Natural killer cell (primary cell): ENCODE data around the gene SH3RF2. TPM values are rescaled to one million over a fixed set of nuclear protein-coding genes. Genes with fewer than 3 reads are reported as not detected.

Source experiments
- ATAC-seq, 3 donors: fragments of 150-1000 bp in 2 of 3; fragments of 200-7000 bp in 1 of 3; cut with Tn5 transposase; 1 replicate in 1 of 3; 2 replicates in 2 of 3; pipeline ENCODE4 v1.10.0; 2021; ENCODE audit warnings: mild to moderate bottlenecking in 2 of 3, moderate library complexity in 2 of 3
- DNase-seq, 2 donors: peaks; one replicate each; pipeline versions ENCODE4 v3.0.0 to v3.0.0-alpha.2; 2013 to 2021; ENCODE audit warnings: mixed read lengths in 1 of 2
- H3K27ac ChIP-seq: one replicate; pipeline ENCODE4 v1.5.1; 2013; ENCODE audit warnings: mild to moderate bottlenecking, low read length
- H3K27me3 ChIP-seq: one replicate; pipeline ENCODE4 v1.6.1; 2013; ENCODE audit warnings: low read length; ENCODE audit not compliant: control insufficient read depth, insufficient read depth
- H3K36me3 ChIP-seq: one replicate; pipeline ENCODE4 v1.6.1; 2013; ENCODE audit warnings: low read length; ENCODE audit not compliant: control insufficient read depth, insufficient read depth
- H3K4me1 ChIP-seq: one replicate; pipeline ENCODE4 v1.6.1; 2013; ENCODE audit warnings: low read length; ENCODE audit not compliant: control insufficient read depth, insufficient read depth
- H3K4me3 ChIP-seq: one replicate; pipeline ENCODE4 v1.5.1; 2013; ENCODE audit warnings: low read length
- H3K9me3 ChIP-seq: one replicate; pipeline ENCODE4 v1.6.1; 2013; ENCODE audit warnings: low read length; ENCODE audit not compliant: control insufficient read depth, insufficient read depth
- H3K27ac Mint-ChIP-seq, 2 donors: one replicate each; pipeline ENCODE4 v1.8.0; 2022; ENCODE audit warnings: mild to moderate bottlenecking in 2 of 2, mixed read lengths in 2 of 2, moderate library complexity in 1 of 2
- H3K27me3 Mint-ChIP-seq, 2 donors: one replicate each; pipeline ENCODE4 v1.8.0; 2022; ENCODE audit warnings: low read depth in 2 of 2, mixed read lengths in 2 of 2
- H3K36me3 Mint-ChIP-seq: one replicate; pipeline ENCODE4 v1.8.0; 2022; ENCODE audit warnings: mixed read lengths
- H3K4me1 Mint-ChIP-seq, 2 donors: one replicate each; pipeline ENCODE4 v1.8.0; 2022; ENCODE audit warnings: mixed read lengths in 2 of 2
- H3K4me3 Mint-ChIP-seq: one replicate; pipeline ENCODE4 v1.8.0; 2022; ENCODE audit warnings: mild to moderate bottlenecking, moderate library complexity, mixed read lengths
- H3K9me3 Mint-ChIP-seq, 2 donors: one replicate each; pipeline ENCODE4 v1.8.0; 2022; ENCODE audit warnings: mixed read lengths in 2 of 2
- CTCF ChIP-seq: fragments of 200-600 bp; IDR thresholded peaks from one replicate; pipeline ENCODE4 v1.8.0; 2022; ENCODE audit warnings: antibody characterized with exemption
- WGBS: methylation state at CpG from one replicate; pipeline ENCODE4 v1.1.7; 2013; ENCODE audit warnings: missing lambda C conversion rate; ENCODE audit not compliant: insufficient coverage; 5-methylcytosine and 5-hydroxymethylcytosine counted together
- intact Hi-C: fragments of 100-400 bp; cut with micrococcal nuclease; formaldehyde crosslinking; loops from one replicate; pipeline ENCODE4 v1.14.2; 2022
- total RNA-seq, 4 donors: library from RNA; stranded (reverse); fragments of 120-200 nt in 1 of 4; gene quantifications; one replicate each; pipeline versions ENCODE4 v1.2.3 to v1.2.4, GENCODE V29; 2013 to 2022

Gene SH3RF2
- total RNA-seq, 3 donors from 2014 or later (not counting 1 experiment from before 2014, with no cell fraction given), result 0.28 to 0.35 TPM; not detected in 1

- H3K9me3 ChIP-seq, result no peaks in the 10 kb centered on the region
- Mint-ChIP-seq H3K27me3 (peaks cover 0 to 7% of the 10 kb centered on the region in 2 donors), H3K27ac (no peak overlapping the region), H3K36me3 (no peaks in the 10 kb centered on the region), H3K9me3 (no peaks in the 10 kb centered on the region), H3K4me3 (no peak overlapping the region), H3K4me1 (no peaks in the 10 kb centered on the region)
- intact Hi-C loops, result no loop called here
- H3K27me3 ChIP-seq, result no peaks in the 10 kb centered on the region
- H3K4me3 ChIP-seq, result no peak overlapping the region
- no peak overlapping the region for H3K27ac ChIP-seq
- no peak for DNase-seq
- TF ChIP-seq CTCF, result no peak
- no peaks in the 10 kb centered on the region for H3K4me1 ChIP-seq
- no peaks in the 10 kb centered on the region for H3K36me3 ChIP-seq
- ATAC-seq, result no peak
- WGBS, result 96% methylated on average over 2 of the region's 3 CpGs
These were observed 8.0 kb downstream of the SH3RF2 start for GRCh38 chr5:145944328-145944727.

GRCh38 chr5:145945620-145946111 is 9.3 kb downstream of the SH3RF2 start:
- H3K27ac Mint-ChIP-seq, result no peak overlapping the region

GRCh38 chr5:145946112-145946861 is 9.9 kb downstream of the SH3RF2 start:
- no peaks in the 10 kb centered on the region for H3K36me3 ChIP-seq
- Mint-ChIP-seq H3K9me3 (no peaks in the 10 kb centered on the region), H3K27ac (no peak overlapping the region), H3K4me3 (no peak overlapping the region), H3K27me3 (peaks cover 0 to 11% of the 10 kb centered on the region in 2 donors), H3K36me3 (no peaks in the 10 kb centered on the region), H3K4me1 (no peaks in the 10 kb centered on the region)
- WGBS, result 75% methylated on average over 4 of the region's 4 CpGs
- ATAC-seq (peak in 1 of 3 donors; percentile 48), DNase-seq (peak in 1 of 2 donors; percentile 23)
- intact Hi-C loops, result no loop called here
- no peaks in the 10 kb centered on the region for H3K4me1 ChIP-seq
- no peak for TF ChIP-seq CTCF
- H3K9me3 ChIP-seq, result no peaks in the 10 kb centered on the region
- no peaks in the 10 kb centered on the region for H3K27me3 ChIP-seq
- H3K27ac ChIP-seq, result no peak overlapping the region
- no peak overlapping the region for H3K4me3 ChIP-seq

More at GRCh38 chr5:145945620-145946111, 9.3 kb downstream of the SH3RF2 start:
- H3K4me1 ChIP-seq, result no peaks in the 10 kb centered on the region
- no peaks in the 10 kb centered on the region for H3K36me3 Mint-ChIP-seq
- peaks cover 0 to 11% of the 10 kb centered on the region in 2 donors for H3K27me3 Mint-ChIP-seq
- H3K9me3 ChIP-seq, result no peaks in the 10 kb centered on the region
- no peak for ATAC-seq
- no peaks in the 10 kb centered on the region for H3K36me3 ChIP-seq
- WGBS, result 96% methylated on average over 2 of the region's 2 CpGs
- no peaks in the 10 kb centered on the region for H3K4me1 Mint-ChIP-seq
- no peak overlapping the region for H3K4me3 ChIP-seq
- H3K9me3 Mint-ChIP-seq, result no peaks in the 10 kb centered on the region
- intact Hi-C loops, result no loop called here
- no peaks in the 10 kb centered on the region for H3K27me3 ChIP-seq
- no peak for TF ChIP-seq CTCF
- DNase-seq, result no peak
- H3K27ac ChIP-seq, result no peak overlapping the region
- no peak overlapping the region for H3K4me3 Mint-ChIP-seq

- no peak for ATAC-seq
- H3K27ac ChIP-seq, result no peak overlapping the region
- no peak overlapping the region for H3K4me3 ChIP-seq
- Mint-ChIP-seq H3K9me3 (no peaks in the 10 kb centered on the region), H3K27me3 (peaks cover 0 to 9% of the 10 kb centered on the region in 2 donors), H3K4me3 (no peak overlapping the region), H3K27ac (no peak overlapping the region), H3K4me1 (no peaks in the 10 kb centered on the region), H3K36me3 (no peaks in the 10 kb centered on the region)
- no peaks in the 10 kb centered on the region for H3K4me1 ChIP-seq
- no peaks in the 10 kb centered on the region for H3K36me3 ChIP-seq
- no peak for DNase-seq
- H3K27me3 ChIP-seq, result no peaks in the 10 kb centered on the region
- intact Hi-C loops, result no loop called here
- no peaks in the 10 kb centered on the region for H3K9me3 ChIP-seq
- TF ChIP-seq CTCF, result no peak
These were observed 11.2 kb downstream of the SH3RF2 start for GRCh38 chr5:145947581-145947980.
